ENCODE data around the gene GAPVD1. TPM values are rescaled to one million over a fixed set of nuclear protein-coding genes. Genes with fewer than 3 reads are reported as not detected.

The GAPVD1 gene
- total RNA-seq, 3 donors from 2014 or later (not counting 1 experiment from before 2014, with no cell fraction given): 66.1 to 83.2 (median 68.8) TPM

GRCh38 chr9:125376261-125377226 lies 114.9 kb downstream of the GAPVD1 start:
- no peak for TF ChIP-seq CTCF (IDR thresholded peaks at IDR 0.05)
- Histone ChIP-seq H3K9me3 (ENCODE audit: control insufficient read depth, insufficient read depth, low read length) (no peaks in the 10 kb centered on the region), H3K4me1 (ENCODE audit: control insufficient read depth, insufficient read depth, low read length) (peaks cover 10% of the 10 kb centered on the region), H3K36me3 (ENCODE audit: control insufficient read depth, insufficient read depth, low read length) (no peaks in the 10 kb centered on the region), H3K4me3 (ENCODE audit: low read length) (no peak overlapping the region), H3K27me3 (ENCODE audit: control insufficient read depth, insufficient read depth, low read length) (no peaks in the 10 kb centered on the region), H3K27ac (ENCODE audit: low read length) (no peak overlapping the region)
- 91% methylated on average over 24 of the region's 24 CpGs for WGBS (ENCODE audit: insufficient coverage)
- H3K27ac Mint-ChIP-seq: no peak overlapping the region
- intact Hi-C loops (cut with micrococcal nuclease): no loop called here
- no peaks in the 10 kb centered on the region for H3K36me3 Mint-ChIP-seq
- H3K27me3 Mint-ChIP-seq (ENCODE audit: low read depth in 2 of 2): no peaks in the 10 kb centered on the region
- no peaks in the 10 kb centered on the region for H3K9me3 Mint-ChIP-seq
- ATAC-seq (no peak), DNase-seq (no peak)
- H3K4me3 Mint-ChIP-seq: no peak overlapping the region
- peaks cover 0 to 9% of the 10 kb centered on the region in 2 donors for H3K4me1 Mint-ChIP-seq

- no peak overlapping the region for H3K27ac Mint-ChIP-seq
- no peak overlapping the region for H3K4me3 ChIP-seq (ENCODE audit: low read length)
- H3K9me3 ChIP-seq (ENCODE audit: control insufficient read depth, insufficient read depth, low read length): no peaks in the 10 kb centered on the region
- intact Hi-C loops (cut with micrococcal nuclease): no loop called here
- H3K4me3 Mint-ChIP-seq: no peak overlapping the region
- H3K36me3 ChIP-seq (ENCODE audit: control insufficient read depth, insufficient read depth, low read length): no peaks in the 10 kb centered on the region
- H3K9me3 Mint-ChIP-seq: no peaks in the 10 kb centered on the region
- TF ChIP-seq CTCF (IDR thresholded peaks at IDR 0.05): no peak
- H3K4me1 ChIP-seq (ENCODE audit: control insufficient read depth, insufficient read depth, low read length): peaks cover 10% of the 10 kb centered on the region
- 79% methylated on average over 8 of the region's 8 CpGs for WGBS (ENCODE audit: insufficient coverage)
- DNase-seq (no peak), ATAC-seq (no peak)
- H3K36me3 Mint-ChIP-seq: no peaks in the 10 kb centered on the region
- no peak overlapping the region for H3K27ac ChIP-seq (ENCODE audit: low read length)
- H3K27me3 Mint-ChIP-seq (ENCODE audit: low read depth in 2 of 2): no peaks in the 10 kb centered on the region
- H3K4me1 Mint-ChIP-seq: peaks cover 0 to 9% of the 10 kb centered on the region in 2 donors
- H3K27me3 ChIP-seq (ENCODE audit: control insufficient read depth, insufficient read depth, low read length): no peaks in the 10 kb centered on the region
Measured at GRCh38 chr9:125377584-125378250, 116.1 kb downstream of the GAPVD1 start.

- WGBS (ENCODE audit: insufficient coverage): 83% methylated on average over 9 of the region's 9 CpGs
- Histone ChIP-seq H3K36me3 (ENCODE audit: control insufficient read depth, insufficient read depth, low read length) (no peaks in the 10 kb centered on the region), H3K4me3 (ENCODE audit: low read length) (no peak overlapping the region), H3K4me1 (ENCODE audit: control insufficient read depth, insufficient read depth, low read length) (peaks cover 10% of the 10 kb centered on the region), H3K9me3 (ENCODE audit: control insufficient read depth, insufficient read depth, low read length) (no peaks in the 10 kb centered on the region), H3K27ac (ENCODE audit: low read length) (no peak overlapping the region), H3K27me3 (ENCODE audit: control insufficient read depth, insufficient read depth, low read length) (no peaks in the 10 kb centered on the region)
- H3K27me3 Mint-ChIP-seq (ENCODE audit: low read depth in 2 of 2): no peaks in the 10 kb centered on the region
- H3K4me3 Mint-ChIP-seq: no peak overlapping the region
- intact Hi-C loops (cut with micrococcal nuclease): no loop called here
- TF ChIP-seq CTCF (IDR thresholded peaks at IDR 0.05): no peak
- no peak overlapping the region for H3K27ac Mint-ChIP-seq
- H3K4me1 Mint-ChIP-seq: peaks cover 0 to 9% of the 10 kb centered on the region in 2 donors
- ATAC-seq (no peak), DNase-seq (no peak)
- no peaks in the 10 kb centered on the region for H3K36me3 Mint-ChIP-seq
- H3K9me3 Mint-ChIP-seq: no peaks in the 10 kb centered on the region
Measured at GRCh38 chr9:125378778-125379177, 117.2 kb downstream of the GAPVD1 start.
